Dendritic cell treated with granulocyte-macrophage colony-stimulating factor and Interleukin-4, amounts not matched to agents 40 ng/mL and 50 ng/mL, for 4 days (primary cell): ENCODE measurements around the gene ZIC1.
A peak's percentile ranks its signal among the peaks of the same experiment; 100 is the strongest.

Experiments
- H3K27ac Mint-ChIP-seq: one replicate; pipeline ENCODE4 v1.8.0; 2022; ENCODE audit warnings: mild to moderate bottlenecking, mixed read lengths
- H3K27me3 Mint-ChIP-seq: one replicate; pipeline ENCODE4 v1.8.0; 2022; ENCODE audit warnings: mild to moderate bottlenecking, mixed read lengths
- H3K36me3 Mint-ChIP-seq: one replicate; pipeline ENCODE4 v1.8.0; 2022; ENCODE audit warnings: low read depth, mixed read lengths
- H3K4me1 Mint-ChIP-seq: one replicate; pipeline ENCODE4 v1.8.0; 2022; ENCODE audit warnings: low read depth, mixed read lengths
- H3K4me3 Mint-ChIP-seq: one replicate; pipeline ENCODE4 v1.8.0; 2022; ENCODE audit warnings: mild to moderate bottlenecking, moderate library complexity, mixed read lengths
- H3K9me3 Mint-ChIP-seq: one replicate; pipeline ENCODE4 v1.8.0; 2022; ENCODE audit warnings: mixed read lengths
- intact Hi-C: fragments of 100-400 bp; cut with micrococcal nuclease; formaldehyde crosslinking; loops from one replicate; pipeline ENCODE4 v1.15.0; 2022

ZIC1 gene

GRCh38 chr3:147406028-147406931, 2.9 kb upstream of the ZIC1 start, which contains the start of gene ZIC4:
TSS of gene ZIC4 (minus strand) at chr3:147406543. CDS start at chr3:147402797, 3,746 bp downstream.
- Mint-ChIP-seq H3K4me3 (no peak within 1 kb of the TSS), H3K4me1 (peaks cover 18% of the 10 kb centered on the region), H3K27me3 (peaks cover 97% of the 10 kb centered on the region), H3K9me3 (peaks cover 14% of the 10 kb centered on the region), H3K36me3 (peaks cover 6% of the 10 kb centered on the region), H3K27ac (no peak within 1 kb of the TSS)
- intact Hi-C loops: no loop called here

GRCh38 chr3:147407114-147407497, 2.1 kb upstream of the ZIC1 start:
- Mint-ChIP-seq H3K27ac (no peak overlapping the region), H3K4me3 (no peak overlapping the region), H3K27me3 (peaks cover 99% of the 10 kb centered on the region), H3K4me1 (peaks cover 22% of the 10 kb centered on the region), H3K9me3 (peaks cover 14% of the 10 kb centered on the region), H3K36me3 (peaks cover 6% of the 10 kb centered on the region)
- intact Hi-C loops: no loop called here

- H3K9me3 Mint-ChIP-seq: peaks cover 14% of the 10 kb centered on the region
- intact Hi-C loops: no loop called here
- no peak overlapping the region for H3K27ac Mint-ChIP-seq
- H3K4me3 Mint-ChIP-seq: no peak overlapping the region
- H3K27me3 Mint-ChIP-seq: peaks cover 98% of the 10 kb centered on the region
- peaks cover 26% of the 10 kb centered on the region for H3K4me1 Mint-ChIP-seq
- peaks cover 6% of the 10 kb centered on the region for H3K36me3 Mint-ChIP-seq
These were observed 1.5 kb upstream of the ZIC1 start for GRCh38 chr3:147407498-147408187.

- peaks cover 98% of the 10 kb centered on the region for H3K27me3 Mint-ChIP-seq
- H3K36me3 Mint-ChIP-seq: peaks cover 6% of the 10 kb centered on the region
- H3K9me3 Mint-ChIP-seq: peaks cover 14% of the 10 kb centered on the region
- H3K27ac Mint-ChIP-seq: no peak overlapping the region
- peaks cover 32% of the 10 kb centered on the region for H3K4me1 Mint-ChIP-seq
- no peak overlapping the region for H3K4me3 Mint-ChIP-seq
- intact Hi-C loops: no loop called here
These were observed 721 bp upstream of the ZIC1 start for GRCh38 chr3:147408188-147409100.

- H3K27me3 Mint-ChIP-seq: peaks cover 92% of the 10 kb centered on the region
- H3K4me3 Mint-ChIP-seq: no peak overlapping the region
- no peak overlapping the region for H3K27ac Mint-ChIP-seq
- intact Hi-C loops: no loop called here
- peaks cover 35% of the 10 kb centered on the region for H3K4me1 Mint-ChIP-seq
- H3K9me3 Mint-ChIP-seq: peaks cover 14% of the 10 kb centered on the region
- peaks cover 6% of the 10 kb centered on the region for H3K36me3 Mint-ChIP-seq
These were observed 956 bp downstream of the ZIC1 start for GRCh38 chr3:147410116-147410525.

GRCh38 chr3:147410526-147411237, 1.5 kb downstream of the ZIC1 start:
- intact Hi-C loops: no loop called here
- H3K27ac Mint-ChIP-seq: no peak overlapping the region
- peaks cover 92% of the 10 kb centered on the region for H3K27me3 Mint-ChIP-seq
- peaks cover 14% of the 10 kb centered on the region for H3K9me3 Mint-ChIP-seq
- H3K36me3 Mint-ChIP-seq: peaks cover 6% of the 10 kb centered on the region
- peak overlapping the region; percentile 64 for H3K4me3 Mint-ChIP-seq
- peaks cover 35% of the 10 kb centered on the region for H3K4me1 Mint-ChIP-seq

- no peak overlapping the region for H3K27ac Mint-ChIP-seq
- peaks cover 6% of the 10 kb centered on the region for H3K36me3 Mint-ChIP-seq
- H3K9me3 Mint-ChIP-seq: peaks cover 14% of the 10 kb centered on the region
- peaks cover 91% of the 10 kb centered on the region for H3K27me3 Mint-ChIP-seq
- peaks cover 35% of the 10 kb centered on the region for H3K4me1 Mint-ChIP-seq
- intact Hi-C loops: no loop called here
- peak overlapping the region; percentile 64 for H3K4me3 Mint-ChIP-seq
These were observed 2.2 kb downstream of the ZIC1 start for GRCh38 chr3:147411238-147411814.

GRCh38 chr3:147411815-147412241, 2.7 kb downstream of the ZIC1 start:
- H3K9me3 Mint-ChIP-seq: peaks cover 14% of the 10 kb centered on the region
- peaks cover 35% of the 10 kb centered on the region for H3K4me1 Mint-ChIP-seq
- no peak overlapping the region for H3K27ac Mint-ChIP-seq
- no peak overlapping the region for H3K4me3 Mint-ChIP-seq
- peaks cover 6% of the 10 kb centered on the region for H3K36me3 Mint-ChIP-seq
- intact Hi-C loops: no loop called here
- H3K27me3 Mint-ChIP-seq: peaks cover 88% of the 10 kb centered on the region

GRCh38 chr3:147412261-147412916, 3.2 kb downstream of the ZIC1 start:
- peaks cover 35% of the 10 kb centered on the region for H3K4me1 Mint-ChIP-seq
- H3K36me3 Mint-ChIP-seq: peaks cover 6% of the 10 kb centered on the region
- H3K4me3 Mint-ChIP-seq: no peak overlapping the region
- H3K27me3 Mint-ChIP-seq: peaks cover 86% of the 10 kb centered on the region
- intact Hi-C loops: no loop called here
- H3K27ac Mint-ChIP-seq: no peak overlapping the region
- peaks cover 14% of the 10 kb centered on the region for H3K9me3 Mint-ChIP-seq

GRCh38 chr3:147412917-147413685, 3.9 kb downstream of the ZIC1 start:
- Mint-ChIP-seq H3K36me3 (peaks cover 6% of the 10 kb centered on the region), H3K27ac (no peak overlapping the region), H3K4me3 (peak overlapping the region; percentile 53), H3K9me3 (peaks cover 11% of the 10 kb centered on the region), H3K27me3 (peaks cover 85% of the 10 kb centered on the region), H3K4me1 (peaks cover 33% of the 10 kb centered on the region)
- intact Hi-C loops: no loop called here

GRCh38 chr3:147413686-147414389, 4.7 kb downstream of the ZIC1 start:
- H3K36me3 Mint-ChIP-seq: peaks cover 2% of the 10 kb centered on the region
- peaks cover 26% of the 10 kb centered on the region for H3K4me1 Mint-ChIP-seq
- peaks cover 85% of the 10 kb centered on the region for H3K27me3 Mint-ChIP-seq
- intact Hi-C loops: no loop called here
- peak overlapping the region; percentile 53 for H3K4me3 Mint-ChIP-seq
- H3K9me3 Mint-ChIP-seq: peaks cover 3% of the 10 kb centered on the region
- no peak overlapping the region for H3K27ac Mint-ChIP-seq
